ENCODE results near the gene HLTF. TPM values are rescaled to one million over a fixed set of nuclear protein-coding genes. Genes with fewer than 3 reads are reported as not detected.
A peak's percentile ranks its signal among the peaks of the same experiment; 100 is the strongest.

The HLTF gene
- total RNA-seq, 1 experiment from 2014 or later: 62.5 TPM

- DNase-seq (ENCODE audit: low read depth): no peak
Observed at GRCh38 chr3:149090461-149090860, 4.1 kb upstream of the HLTF start.

GRCh38 chr3:149089395-149089794 lies 3.1 kb upstream of the HLTF start:
- DNase-seq (ENCODE audit: low read depth): no peak

GRCh38 chr3:149087208-149087607 lies 875 bp upstream of the HLTF start:
- DNase-seq (ENCODE audit: low read depth): no peak

- no peak for DNase-seq (ENCODE audit: low read depth)
Observed at GRCh38 chr3:149085828-149086231, 503 bp downstream of the HLTF start.

GRCh38 chr3:149081772-149082171 lies 4.6 kb downstream of the HLTF start:
- no peak for DNase-seq (ENCODE audit: low read depth)

- DNase-seq (ENCODE audit: low read depth): no peak
Observed at GRCh38 chr3:149080699-149081091, 5.6 kb downstream of the HLTF start.

- no peak for DNase-seq (ENCODE audit: low read depth)
Observed at GRCh38 chr3:149080011-149080698, 6.2 kb downstream of the HLTF start.

GRCh38 chr3:149077628-149078027 lies 8.7 kb downstream of the HLTF start:
- no peak for DNase-seq (ENCODE audit: low read depth)

GRCh38 chr3:149067883-149068282 lies 18.4 kb downstream of the HLTF start:
- no peak for DNase-seq (ENCODE audit: low read depth)

- no peak for DNase-seq (ENCODE audit: low read depth)
Observed at GRCh38 chr3:149061776-149062175, 24.6 kb downstream of the HLTF start.

GRCh38 chr3:149058602-149059001 lies 27.7 kb downstream of the HLTF start:
- no peak for DNase-seq (ENCODE audit: low read depth)

- no peak for DNase-seq (ENCODE audit: low read depth)
Observed at GRCh38 chr3:149058198-149058597, 28.1 kb downstream of the HLTF start.

- no peak for DNase-seq (ENCODE audit: low read depth)
Observed at GRCh38 chr3:149055575-149055974, 30.8 kb downstream of the HLTF start.

GRCh38 chr3:149044339-149045083 lies 41.8 kb downstream of the HLTF start:
- no peak for DNase-seq (ENCODE audit: low read depth)

GRCh38 chr3:149042789-149043386 lies 43.4 kb downstream of the HLTF start:
- peak; percentile 91 for DNase-seq (ENCODE audit: low read depth)

- no peak for DNase-seq (ENCODE audit: low read depth)
Observed at GRCh38 chr3:149038322-149038721, 48.0 kb downstream of the HLTF start.

GRCh38 chr3:149037684-149038083 lies 48.6 kb downstream of the HLTF start:
- no peak for DNase-seq (ENCODE audit: low read depth)

- DNase-seq (ENCODE audit: low read depth): no peak
Observed at GRCh38 chr3:149031096-149031495, 55.2 kb downstream of the HLTF start.

- DNase-seq (ENCODE audit: low read depth): no peak
Observed at GRCh38 chr3:149026718-149027117, 59.6 kb downstream of the HLTF start.

- peak; percentile 70 for DNase-seq (ENCODE audit: low read depth)
Observed at GRCh38 chr3:149023951-149024350, 62.4 kb downstream of the HLTF start.

GRCh38 chr3:149021830-149022229 lies 64.5 kb downstream of the HLTF start:
- DNase-seq (ENCODE audit: low read depth): no peak

- no peak for DNase-seq (ENCODE audit: low read depth)
Observed at GRCh38 chr3:149020839-149021252, 65.5 kb downstream of the HLTF start.
